Measurements from ENCODE around the gene SCUBE3. TPM values are rescaled to one million over a fixed set of nuclear protein-coding genes. Genes with fewer than 3 reads are reported as not detected.

The SCUBE3 gene
- total and polyA plus RNA-seq, 2 experiments from 2014 or later: 24.0 to 31.5 TPM

DNA sequence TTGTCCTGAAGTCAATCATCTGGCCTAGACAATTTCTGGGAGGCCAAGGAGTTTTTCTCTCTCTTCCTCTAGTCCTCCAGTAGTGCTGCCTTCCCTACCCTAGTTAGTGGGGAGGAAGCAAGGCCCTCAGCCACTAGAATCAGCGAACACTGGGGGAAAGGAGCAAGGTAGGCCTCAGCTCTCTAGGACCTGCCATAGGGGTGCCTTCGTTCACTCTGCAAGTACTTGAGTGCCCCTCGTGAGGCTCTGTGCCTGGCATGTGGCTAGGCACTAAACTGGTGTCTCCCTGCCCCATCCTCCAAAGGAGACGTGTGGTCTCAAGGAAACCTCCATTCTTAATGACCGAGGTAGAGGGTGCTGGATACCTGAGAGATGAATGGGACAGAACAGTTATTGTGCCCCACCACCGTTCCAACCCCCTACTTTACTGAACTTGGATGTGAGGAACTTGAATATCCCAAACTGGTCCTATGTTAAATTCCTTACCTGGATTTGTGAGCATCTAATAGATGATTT, 84.9 kb downstream of the SCUBE3 start:
- H3K36me3 ChIP-seq (ENCODE audit: low read depth): 0 out of 2 replicates have a peak, but pooled peaks cover 4% of the 10 kb centered on the region
- H3K27ac ChIP-seq: no peak overlapping the region
- no peaks in the 10 kb centered on the region for H3K9me3 ChIP-seq (ENCODE audit: low read depth)
- H3K4me1 ChIP-seq (ENCODE audit: insufficient read depth): no peaks in the 10 kb centered on the region; the same call in 1 of the 2 replicates
- no peak overlapping the region for H3K4me2 ChIP-seq (ENCODE audit: unreplicated experiment)
- 95 to 97% methylated on average over 5 to 6 of the region's 6 CpGs for whole genome bisulfite sequencing, 2 experiments (ENCODE audit: low coverage in 1 of 2, low lambda C conversion rate in 2 of 2, missing lambda C conversion rate in 2 of 2)
- DNase-seq: no peak
- no peaks in the 10 kb centered on the region for H4K20me1 ChIP-seq (ENCODE audit: insufficient read depth)
- H3K79me2 ChIP-seq (ENCODE audit: insufficient read depth): no peaks in the 10 kb centered on the region
- no peak overlapping the region for H2AFZ ChIP-seq
- H3K9ac ChIP-seq: no peak overlapping the region
- no peak overlapping the region for H3K4me3 ChIP-seq
- 0 out of 2 replicates have a peak, but pooled peaks cover 3% of the 10 kb centered on the region for H3F3A ChIP-seq (ENCODE audit: insufficient read depth)
- H3K9me2 ChIP-seq (ENCODE audit: insufficient read depth): no peaks in the 10 kb centered on the region
- no peaks in the 10 kb centered on the region for H3K27me3 ChIP-seq (replicated peaks; ENCODE audit: insufficient read depth)
- TF ChIP-seq EZH2phosphoT487 (IDR thresholded peaks at IDR 0.05; ENCODE audit: insufficient read depth, low read depth): no peak
- TF ChIP-seq EZH2 (IDR thresholded peaks at IDR 0.05; ENCODE audit: insufficient read depth, poor library complexity, severe bottlenecking): no peak
- in situ Hi-C loops (cut with MboI): no loop called here

DNA sequence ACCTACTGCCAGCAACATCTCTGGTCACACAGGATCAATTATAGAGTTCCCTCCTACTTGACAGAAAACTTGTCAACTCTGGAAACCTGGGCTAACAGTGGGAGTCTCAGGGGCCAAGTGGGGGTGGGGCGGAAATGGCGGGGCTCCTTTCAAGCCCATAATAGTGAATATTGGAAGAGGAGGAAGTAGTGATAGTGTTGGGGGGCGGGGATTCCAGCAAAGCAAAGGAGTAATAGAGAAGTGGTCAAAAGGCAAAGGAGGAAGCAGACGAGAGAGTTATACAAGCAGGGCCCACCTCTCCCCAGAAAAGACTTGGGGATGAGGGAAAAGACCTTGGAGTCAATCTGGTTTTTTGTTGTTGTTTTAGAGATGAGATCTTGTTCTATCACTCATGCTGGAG, 85.9 kb downstream of the SCUBE3 start:
- Histone ChIP-seq H3K4me1 (ENCODE audit: insufficient read depth) (no peaks in the 10 kb centered on the region; the same call in 1 of the 2 replicates), H3K9ac (no peak overlapping the region), H3K27me3 (replicated peaks; ENCODE audit: insufficient read depth) (no peaks in the 10 kb centered on the region), H3K36me3 (ENCODE audit: low read depth) (0 out of 2 replicates have a peak, but pooled peaks cover 3% of the 10 kb centered on the region), H3K4me3 (no peak overlapping the region), H3K4me2 (ENCODE audit: unreplicated experiment) (no peak overlapping the region), H3F3A (ENCODE audit: insufficient read depth) (0 out of 2 replicates have a peak, but pooled peaks cover 3% of the 10 kb centered on the region), H4K20me1 (ENCODE audit: insufficient read depth) (no peaks in the 10 kb centered on the region), H3K9me2 (ENCODE audit: insufficient read depth) (no peaks in the 10 kb centered on the region), H3K9me3 (ENCODE audit: low read depth) (no peaks in the 10 kb centered on the region), H3K79me2 (ENCODE audit: insufficient read depth) (no peaks in the 10 kb centered on the region), H2AFZ (no peak overlapping the region), H3K27ac (no peak overlapping the region)
- no peak for DNase-seq
- no peak for TF ChIP-seq EZH2phosphoT487 (IDR thresholded peaks at IDR 0.05; ENCODE audit: insufficient read depth, low read depth)
- TF ChIP-seq EZH2 (IDR thresholded peaks at IDR 0.05; ENCODE audit: insufficient read depth, poor library complexity, severe bottlenecking): no peak
- in situ Hi-C loops (cut with MboI): loop anchor here (25.0 kb wide), 1 partner anchor 438 kb away; the partner anchor contains the start of gene ARMC12
- 94 to 98% methylated on average over 4 of the region's 4 CpGs for WGBS, 2 experiments (ENCODE audit: low coverage in 1 of 2, low lambda C conversion rate in 2 of 2, missing lambda C conversion rate in 2 of 2)

DNA sequence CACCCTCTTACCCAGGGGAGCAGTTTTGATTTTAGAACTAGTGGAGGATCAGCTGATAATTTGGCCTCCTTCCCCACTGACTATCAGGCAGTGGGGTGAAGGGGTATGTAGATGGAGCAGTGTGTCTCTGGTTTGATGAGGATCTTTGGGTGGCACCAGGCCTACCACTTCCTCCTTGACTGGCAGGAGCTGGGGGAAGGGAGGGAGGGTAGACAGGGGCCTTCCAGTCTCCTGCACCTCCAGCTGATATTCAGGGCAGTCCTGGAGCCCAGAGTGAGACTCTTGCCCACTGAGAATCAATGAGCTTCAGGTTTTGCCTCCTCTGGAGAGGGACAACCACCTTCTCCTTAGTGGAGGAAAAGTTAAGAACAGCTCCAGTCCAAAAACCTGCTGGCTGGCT, 87.1 kb downstream of the SCUBE3 start:
- no peak overlapping the region for H3K4me3 ChIP-seq
- H3K36me3 ChIP-seq (ENCODE audit: low read depth): no peaks in the 10 kb centered on the region
- H3K9me3 ChIP-seq (ENCODE audit: low read depth): no peaks in the 10 kb centered on the region
- no peak overlapping the region for H3K27ac ChIP-seq
- 0 out of 2 replicates have a peak, but pooled peaks cover 3% of the 10 kb centered on the region for H3F3A ChIP-seq (ENCODE audit: insufficient read depth)
- H4K20me1 ChIP-seq (ENCODE audit: insufficient read depth): no peaks in the 10 kb centered on the region
- no peak overlapping the region for H3K9ac ChIP-seq
- TF ChIP-seq EZH2 (IDR thresholded peaks at IDR 0.05; ENCODE audit: insufficient read depth, poor library complexity, severe bottlenecking): no peak
- TF ChIP-seq EZH2phosphoT487 (IDR thresholded peaks at IDR 0.05; ENCODE audit: insufficient read depth, low read depth): no peak
- no peak overlapping the region for H2AFZ ChIP-seq
- no peak for DNase-seq
- no peak overlapping the region for H3K4me2 ChIP-seq (ENCODE audit: unreplicated experiment)
- in situ Hi-C loops (cut with MboI): loop anchor here (25.0 kb wide), 1 partner anchor 436 kb away; the partner anchor contains the start of gene ARMC12
- no peaks in the 10 kb centered on the region for H3K27me3 ChIP-seq (replicated peaks; ENCODE audit: insufficient read depth)
- no peaks in the 10 kb centered on the region; the same call in 1 of the 2 replicates for H3K4me1 ChIP-seq (ENCODE audit: insufficient read depth)
- H3K79me2 ChIP-seq (ENCODE audit: insufficient read depth): no peaks in the 10 kb centered on the region
- H3K9me2 ChIP-seq (ENCODE audit: insufficient read depth): no peaks in the 10 kb centered on the region

Other genes with a start within 250 kb of the SCUBE3 start
- not detected in 2 replicates for gene TCP11, start 72.6 kb upstream of the SCUBE3 start, total RNA-seq (2014; rRNA removed; shearing (Covaris generic))
- gene TCP11, start 72.6 kb upstream of the SCUBE3 start, polyA plus RNA-seq (2016; fragmentation: Nextera tagmentation; extraction: Ambion mirVana): not detected in 2 replicates
- 14.3 and 19.6 TPM in 2 replicates for gene ZNF76, start 45.8 kb downstream of the SCUBE3 start, total RNA-seq (2014; rRNA removed; shearing (Covaris generic))
- gene ZNF76, start 45.8 kb downstream of the SCUBE3 start, polyA plus RNA-seq (2016; fragmentation: Nextera tagmentation; extraction: Ambion mirVana): 15.9 and 16.4 TPM in 2 replicates
- 2.6 and 4.9 TPM in 2 replicates for gene DEF6, start 83.9 kb downstream of the SCUBE3 start, total RNA-seq (2014; rRNA removed; shearing (Covaris generic))
- 1.3 and 1.7 TPM in 2 replicates for gene DEF6, start 83.9 kb downstream of the SCUBE3 start, polyA plus RNA-seq (2016; fragmentation: Nextera tagmentation; extraction: Ambion mirVana)
- gene PPARD, start 128.6 kb downstream of the SCUBE3 start, total RNA-seq (2014; rRNA removed; shearing (Covaris generic)): 13.3 and 15.9 TPM in 2 replicates
- gene PPARD, start 128.6 kb downstream of the SCUBE3 start, polyA plus RNA-seq (2016; fragmentation: Nextera tagmentation; extraction: Ambion mirVana): 21.7 and 22.3 TPM in 2 replicates
- gene FANCE, start 238.4 kb downstream of the SCUBE3 start, total RNA-seq (2014; rRNA removed; shearing (Covaris generic)): 9.7 and 14.7 TPM in 2 replicates
- 3.7 and 4.3 TPM in 2 replicates for gene FANCE, start 238.4 kb downstream of the SCUBE3 start, polyA plus RNA-seq (2016; fragmentation: Nextera tagmentation; extraction: Ambion mirVana)

All from GM23248 (cell line).